Activated effector memory CD4-positive, alpha-beta T cell treated with Interleukin-2 at 50 U/mL for 16 hours (primary cell): Measurements from ENCODE around the gene DOCK9.

Experiments used
- DNase-seq: peaks from one replicate; pipeline ENCODE4 v3.0.0-alpha.2; 2020

DOCK9 gene

GRCh38 chr13:98977568-98978265 is at the start of gene DOCK9:
Gene DOCK9, minus strand, starts transcription at chr13:98978064. Its CDS starts 155 bp downstream, at chr13:98977909.
- no peak for DNase-seq

GRCh38 chr13:99027260-99027659 is 49.4 kb upstream of the DOCK9 start:
- DNase-seq, result no peak

- no peak for DNase-seq
These were observed 45.1 kb upstream of the DOCK9 start for GRCh38 chr13:99022941-99023340.

- no peak for DNase-seq
These were observed 40.7 kb upstream of the DOCK9 start for GRCh38 chr13:99018418-99019180.

GRCh38 chr13:99015606-99016490 is 38.0 kb upstream of the DOCK9 start:
- no peak for DNase-seq

GRCh38 chr13:99014522-99014921 is 36.7 kb upstream of the DOCK9 start:
- no peak for DNase-seq

- no peak for DNase-seq
These were observed 36.1 kb upstream of the DOCK9 start for GRCh38 chr13:99013951-99014350.

- DNase-seq, result no peak
These were observed 34.7 kb upstream of the DOCK9 start for GRCh38 chr13:99012539-99012938.

GRCh38 chr13:99009987-99010551 is 32.2 kb upstream of the DOCK9 start:
- DNase-seq, result no peak

GRCh38 chr13:99008577-99008976 is 30.7 kb upstream of the DOCK9 start:
- no peak for DNase-seq

GRCh38 chr13:99007414-99007986 is 29.6 kb upstream of the DOCK9 start:
- DNase-seq, result no peak

GRCh38 chr13:99005609-99006008 is 27.7 kb upstream of the DOCK9 start:
- no peak for DNase-seq

- no peak for DNase-seq
These were observed 27.1 kb upstream of the DOCK9 start for GRCh38 chr13:99004978-99005377.

- DNase-seq, result no peak
These were observed 26.1 kb upstream of the DOCK9 start for GRCh38 chr13:99003851-99004471.

GRCh38 chr13:99003186-99003585 is 25.3 kb upstream of the DOCK9 start:
- DNase-seq, result no peak

- no peak for DNase-seq
These were observed 24.4 kb upstream of the DOCK9 start for GRCh38 chr13:99002172-99002710.

GRCh38 chr13:99000137-99000536 is 22.3 kb upstream of the DOCK9 start:
- no peak for DNase-seq

GRCh38 chr13:98999639-98999952 is 21.7 kb upstream of the DOCK9 start:
- no peak for DNase-seq

GRCh38 chr13:98998831-98999638 is 21.2 kb upstream of the DOCK9 start:
- peak; percentile 7 for DNase-seq

- DNase-seq, result no peak
These were observed 20.1 kb upstream of the DOCK9 start for GRCh38 chr13:98997738-98998641.
